ENCODE measurements around the gene TULP3. TPM values are rescaled to one million over a fixed set of nuclear protein-coding genes. Genes with fewer than 3 reads are reported as not detected.

The TULP3 gene
- total and polyA plus RNA-seq, 2 donors (not counting 3 experiments of a cell fraction or from before 2014, with no cell fraction given): 30.8 to 31.0 TPM

GRCh38 chr12:2949411-2949810, 58.7 kb downstream of the TULP3 start:
- Histone ChIP-seq H3K9ac (replicated peaks; ENCODE audit: extremely low read depth, insufficient read depth, low read length) (no peak overlapping the region), H3K27me3 (ENCODE audit: control insufficient read depth in 2 of 2, insufficient read depth in 2 of 2, low read length in 2 of 2) (no peaks in the 10 kb centered on the region), H3K79me2 (ENCODE audit: control insufficient read depth, insufficient read depth, low read length) (no peaks in the 10 kb centered on the region), H3K4me3 (replicated peaks in 1 of 3; ENCODE audit: insufficient read depth in 1 of 3, low read depth in 1 of 3, low read length in 3 of 3) (no peak overlapping the region), H3K36me3 (ENCODE audit: control insufficient read depth in 2 of 2, extremely low read depth in 1 of 2, insufficient read depth in 2 of 2, low read length in 2 of 2) (no peaks in the 10 kb centered on the region), H3K4me2 (ENCODE audit: insufficient read depth, low read length) (no peak overlapping the region), H3K27ac (ENCODE audit: insufficient read depth, low read depth, low read length) (no peak overlapping the region), H3K9me3 (replicated peaks; ENCODE audit: control insufficient read depth, insufficient read depth, low read length) (no peaks in the 10 kb centered on the region), H4K20me1 (replicated peaks; ENCODE audit: control insufficient read depth, extremely low read depth, insufficient read depth, low read length) (no peaks in the 10 kb centered on the region), H3K4me1 (ENCODE audit: control insufficient read depth, extremely low read depth, insufficient read depth, low read length) (peaks cover 3% of the 10 kb centered on the region), H2AFZ (ENCODE audit: low read depth, low read length) (no peak overlapping the region), H3K9me1 (replicated peaks; ENCODE audit: control insufficient read depth, extremely low read depth, insufficient read depth, low read length) (no peaks in the 10 kb centered on the region)
- FAIRE-seq (no peak), DNase-seq (ENCODE audit: low read depth, low spot score) (no peak)
- intact Hi-C loops (cut with micrococcal nuclease): no loop called here
- TF ChIP-seq EZH2 (IDR thresholded peaks at IDR 0.05; ENCODE audit: borderline replicate concordance, low read depth, low read length, severe bottlenecking) (no peak), MYC (IDR thresholded peaks at IDR 0.05; ENCODE audit: low read depth, low read length) (no peak), CTCF (IDR thresholded peaks at IDR 0.05; ENCODE audit: extremely low read depth in 1 of 2, insufficient read depth in 1 of 2, low read depth in 1 of 2, low read length in 2 of 2) (no peak), FOS (IDR thresholded peaks at IDR 0.05; ENCODE audit: borderline replicate concordance, insufficient read depth, low read length) (no peak), JUN (IDR thresholded peaks at IDR 0.05; ENCODE audit: borderline replicate concordance, insufficient read depth, insufficient read length, low read depth) (no peak), GATA2 (IDR thresholded peaks at IDR 0.05; ENCODE audit: insufficient read depth, insufficient read length, low read depth, low read length) (no peak), POLR2A (IDR thresholded peaks at IDR 0.05; ENCODE audit: low read depth, low read length) (no peak), MAX (IDR thresholded peaks at IDR 0.05; ENCODE audit: insufficient read depth, insufficient read length) (no peak), POLR2AphosphoS5 (IDR thresholded peaks at IDR 0.05; ENCODE audit: insufficient read depth, low read depth, low read length) (no peak)
- CTCF ChIA-PET: interaction anchor here (1.0 to 1.2 kb wide), 2 partner anchors 64 to 92 kb away, joined by 3 to 4 read pairs; no protein-coding TSS in a partner anchor
- dilution Hi-C loops (cut with MboI; ENCODE audit: extremely low pct_ligation_motif_present, low sequenced_read_pairs): no loop called here
- POLR2A ChIA-PET: no interaction called here
- BruUV-seq (replicated peaks): no TSS peak

All from endothelial cell of umbilical vein (primary cell).